SK-N-SH (cell line): Measurements from ENCODE around the gene TMC1. TPM values are rescaled to one million over a fixed set of nuclear protein-coding genes. Genes with fewer than 3 reads are reported as not detected.

Source experiments
- CTCF ChIA-PET: fragments of 300-600, 350-600 bp; formaldehyde crosslinking; extraction: SDS; loops from one replicate; lab custom pipeline; 2021; lab: Yijun Ruan, JAX
- POLR2A ChIA-PET: fragments of 350-600 bp; sonication (Branson Sonifier 250); formaldehyde crosslinking; extraction: SDS; loops from one replicate; lab custom pipeline; 2020; ENCODE audit warnings: antibody characterized with exemption, inconsistent platforms; lab: Yijun Ruan, JAX
- DNase-seq: peaks from one replicate; pipeline ENCODE4 v3.0.0; 2012
- H2AFZ ChIP-seq: fragments of 200-600 bp; sonication (generic); 2 replicates; pipeline ENCODE4 v1.8.1; 2016; ENCODE audit warnings: antibody characterized with exemption, mild to moderate bottlenecking, low read depth
- H3F3A ChIP-seq: fragments of 200-600 bp; sonication (generic); replicated peaks from 2 replicates; pipeline ENCODE3; 2016; ENCODE audit warnings: antibody characterized with exemption, mild to moderate bottlenecking; ENCODE audit not compliant: insufficient read depth
- H3K27ac ChIP-seq, 2 experiments: fragments of 200-500 bp in 1 of 2; fragments of 200-600 bp in 1 of 2; sonication (Bioruptor generic) in 1 of 2; sonication (generic), shearing (Covaris generic) in 1 of 2; 2 replicates each; pipeline versions ENCODE4 v1.5.1 to v1.6.1; 2014 to 2016; ENCODE audit warnings: low read depth in 2 of 2, inconsistent platforms in 1 of 2, low read length in 1 of 2, mild to moderate bottlenecking in 1 of 2, mixed read lengths in 1 of 2
- H3K27me3 ChIP-seq: fragments of 200-600 bp; sonication (generic), shearing (Covaris generic); 2 replicates; pipeline ENCODE4 v1.6.1; 2016; ENCODE audit warnings: mixed run types; ENCODE audit not compliant: insufficient read depth
- H3K36me3 ChIP-seq, 2 experiments: fragments of 200-500 bp in 1 of 2; fragments of 200-600 bp in 1 of 2; sonication (Bioruptor generic) in 1 of 2; sonication (generic) in 1 of 2; replicated peaks in 1 of 2; 2 replicates each; pipeline versions ENCODE3 to v1.5.1; 2014 to 2016; ENCODE audit warnings: low read length in 1 of 2, mild to moderate bottlenecking in 1 of 2; ENCODE audit not compliant: insufficient read depth in 2 of 2, control insufficient read depth in 1 of 2
- H3K4me1 ChIP-seq, 2 experiments: fragments of 200-500 bp in 1 of 2; fragments of 200-600 bp in 1 of 2; sonication (Bioruptor generic) in 1 of 2; sonication (generic), shearing (Covaris generic) in 1 of 2; 2 replicates each; pipeline versions ENCODE4 v1.5.1 to v1.6.1; 2014 to 2016; ENCODE audit warnings: low read depth in 1 of 2, low read length in 1 of 2, mixed run types in 1 of 2; ENCODE audit not compliant: insufficient read depth in 2 of 2, control insufficient read depth in 1 of 2
- H3K4me2 ChIP-seq: fragments of 200-600 bp; sonication (generic), shearing (Covaris generic); 2 replicates; pipeline ENCODE4 v1.6.1; 2017; ENCODE audit warnings: mixed run types
- H3K4me3 ChIP-seq, 2 experiments: fragments of 200-500 bp in 1 of 2; fragments of 200-600 bp in 1 of 2; sonication (Bioruptor generic) in 1 of 2; sonication (generic), shearing (Covaris generic) in 1 of 2; 2 replicates each; pipeline versions ENCODE4 v1.5.1 to v1.8.1; 2014 to 2016; ENCODE audit warnings: low read depth in 2 of 2, inconsistent platforms in 1 of 2, low read length in 1 of 2, mild to moderate bottlenecking in 1 of 2, mixed read lengths in 1 of 2, moderate library complexity in 1 of 2
- H3K79me2 ChIP-seq: fragments of 200-600 bp; sonication (generic); 2 replicates; pipeline ENCODE4 v1.8.1; 2017; ENCODE audit warnings: mild to moderate bottlenecking; ENCODE audit not compliant: insufficient read depth
- H3K9ac ChIP-seq: fragments of 200-600 bp; sonication (generic); 2 replicates; pipeline ENCODE4 v1.6.1; 2017; ENCODE audit warnings: mixed run types
- H3K9me2 ChIP-seq: fragments of 200-600 bp; sonication (generic); 2 replicates; pipeline ENCODE4 v1.6.1; 2017; ENCODE audit warnings: mixed run types
- H3K9me3 ChIP-seq: fragments of 200-600 bp; sonication (generic); 2 replicates; pipeline ENCODE4 v1.6.1; 2017; ENCODE audit warnings: mixed run types, mild to moderate bottlenecking, moderate library complexity
- H4K20me1 ChIP-seq: fragments of 200-600 bp; sonication (generic); 2 replicates; pipeline ENCODE4 v1.6.1; 2017; ENCODE audit warnings: mild to moderate bottlenecking, mixed run types; ENCODE audit not compliant: insufficient read depth
- ELF1 ChIP-seq: IDR thresholded peaks from 2 replicates; pipeline ENCODE4 v1.4.0; 2012
- EP300 ChIP-seq, 2 experiments: IDR thresholded peaks; 2 replicates each; pipeline versions ENCODE4 v1.4.0 to v1.6.1; 2012; ENCODE audit warnings: borderline replicate concordance in 1 of 2, low read depth in 1 of 2, low read length in 1 of 2
- EZH2phosphoT487 ChIP-seq: fragments of 200-600 bp; sonication (generic); IDR thresholded peaks from 2 replicates; pipeline ENCODE4 v1.6.1; 2017; ENCODE audit warnings: low read depth, mixed run types, mild to moderate bottlenecking, antibody characterized with exemption, moderate library complexity, borderline replicate concordance
- GABPA ChIP-seq: IDR thresholded peaks from 2 replicates; pipeline ENCODE4 v1.4.0; 2012; ENCODE audit warnings: low read depth, mild to moderate bottlenecking
- JUND ChIP-seq: IDR thresholded peaks from 2 replicates; pipeline ENCODE4 v1.4.0; 2012
- MEF2A ChIP-seq: IDR thresholded peaks from 2 replicates; pipeline ENCODE4 v1.4.0; 2012; ENCODE audit warnings: low read depth, borderline replicate concordance
- POLR2AphosphoS5 ChIP-seq: IDR thresholded peaks from 2 replicates; pipeline ENCODE4 v1.6.1; 2012; ENCODE audit warnings: low read depth, low read length
- RAD21 ChIP-seq: IDR thresholded peaks from 2 replicates; pipeline ENCODE4 v1.6.1; 2012; ENCODE audit warnings: mild to moderate bottlenecking, low read length
- RCOR1 ChIP-seq: fragments of 150-350 bp; IDR thresholded peaks from 2 replicates; pipeline ENCODE4 v1.6.1; 2017; ENCODE audit warnings: antibody characterized with exemption, low read length
- REST ChIP-seq: IDR thresholded peaks from 2 replicates; pipeline ENCODE4 v1.6.1; 2012; ENCODE audit warnings: mild to moderate bottlenecking, low read depth, low read length, moderate library complexity
- RXRA ChIP-seq: IDR thresholded peaks from 2 replicates; pipeline ENCODE4 v1.4.0; 2012; ENCODE audit warnings: low read depth, mild to moderate bottlenecking, borderline replicate concordance
- TAF1 ChIP-seq: IDR thresholded peaks from 2 replicates; pipeline ENCODE4 v1.6.1; 2012; ENCODE audit warnings: low read depth, mild to moderate bottlenecking, low read length, moderate library complexity, borderline replicate concordance
- USF1 ChIP-seq: IDR thresholded peaks from 2 replicates; pipeline ENCODE4 v1.4.0; 2012; ENCODE audit warnings: low read depth, borderline replicate concordance
- YY1 ChIP-seq: IDR thresholded peaks from 2 replicates; pipeline ENCODE4 v1.4.0; 2012; ENCODE audit warnings: low read depth, mild to moderate bottlenecking
- WGBS: methylation state at CpG from one replicate; pipeline ENCODE4 v1.1.6; 2017; ENCODE audit warnings: low lambda C conversion rate; 5-methylcytosine and 5-hydroxymethylcytosine counted together
- polyA plus RNA-seq, 3 experiments: library from polyadenylated mRNA; depleted of rRNA; stranded (reverse); fragments of >200 nt; gene quantifications; 2 replicates each; pipeline ENCODE4 v1.2.3, GENCODE V29; 2012
- TF ChIP-seq, protein P1 (sequence below): IDR thresholded peaks from 2 replicates; pipeline ENCODE4 v1.4.0; 2012; ENCODE audit warnings: low read depth
- TF ChIP-seq, protein P2 (sequence below): fragments of 150-350 bp; IDR thresholded peaks from 2 replicates; pipeline ENCODE4 v1.6.1; 2016; ENCODE audit warnings: mild to moderate bottlenecking, low read depth, low read length

The TMC1 gene
- polyA plus RNA-seq, 1 of the 3 experiments (the other 2 are of a cell fraction), result not detected

GRCh38 chr9:72791436-72791835 lies 270.0 kb downstream of the TMC1 start:
- Histone ChIP-seq H3K4me1 (no peaks in the 10 kb centered on the region), H2AFZ (no peak overlapping the region), H3K9me3 (no peaks in the 10 kb centered on the region), H4K20me1 (no peaks in the 10 kb centered on the region), H3K36me3 (no peaks in the 10 kb centered on the region), H3K9me2 (no peaks in the 10 kb centered on the region), H3K79me2 (no peaks in the 10 kb centered on the region), H3F3A (no peaks in the 10 kb centered on the region), H3K27ac (no peak overlapping the region), H3K9ac (no peak overlapping the region), H3K27me3 (no peaks in the 10 kb centered on the region), H3K4me3 (no peak overlapping the region), H3K4me2 (no peak overlapping the region)
- ChIA-PET CTCF (no interaction called here), POLR2A (no interaction called here)
- TF ChIP-seq TAF1 (no peak), RAD21 (no peak), JUND (no peak), YY1 (no peak), MEF2A (no peak), ELF1 (no peak), EP300 (IDR thresholded peaks at IDR 0.05; ENCODE audit: borderline replicate concordance in 1 of 2, low read depth in 1 of 2, low read length in 1 of 2) (no peak), REST (no peak), POLR2AphosphoS5 (no peak)
- TF ChIP-seq, protein P1, sequence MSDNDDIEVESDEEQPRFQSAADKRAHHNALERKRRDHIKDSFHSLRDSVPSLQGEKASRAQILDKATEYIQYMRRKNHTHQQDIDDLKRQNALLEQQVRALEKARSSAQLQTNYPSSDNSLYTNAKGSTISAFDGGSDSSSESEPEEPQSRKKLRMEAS, result no peak
- TF ChIP-seq, protein P2, sequence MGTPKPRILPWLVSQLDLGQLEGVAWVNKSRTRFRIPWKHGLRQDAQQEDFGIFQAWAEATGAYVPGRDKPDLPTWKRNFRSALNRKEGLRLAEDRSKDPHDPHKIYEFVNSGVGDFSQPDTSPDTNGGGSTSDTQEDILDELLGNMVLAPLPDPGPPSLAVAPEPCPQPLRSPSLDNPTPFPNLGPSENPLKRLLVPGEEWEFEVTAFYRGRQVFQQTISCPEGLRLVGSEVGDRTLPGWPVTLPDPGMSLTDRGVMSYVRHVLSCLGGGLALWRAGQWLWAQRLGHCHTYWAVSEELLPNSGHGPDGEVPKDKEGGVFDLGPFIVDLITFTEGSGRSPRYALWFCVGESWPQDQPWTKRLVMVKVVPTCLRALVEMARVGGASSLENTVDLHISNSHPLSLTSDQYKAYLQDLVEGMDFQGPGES, result no peak
- 6% methylated on average over 1 of the region's 1 CpG for WGBS
- DNase-seq, result no peak

- no peaks in the 10 kb centered on the region for H3K9me2 ChIP-seq
- POLR2A ChIA-PET, result no interaction called here
- H3K79me2 ChIP-seq, result no peaks in the 10 kb centered on the region
- H3F3A ChIP-seq, result no peaks in the 10 kb centered on the region
- no peak overlapping the region for H3K4me3 ChIP-seq
- H3K36me3 ChIP-seq, result no peaks in the 10 kb centered on the region
- no peak overlapping the region for H2AFZ ChIP-seq
- 0% methylated on average over 1 of the region's 1 CpG for WGBS
- no peak for TF ChIP-seq RXRA
- TF ChIP-seq RCOR1, result no peak
- no peak for TF ChIP-seq GABPA
- no peak for TF ChIP-seq USF1
- no peak for TF ChIP-seq RAD21
- TF ChIP-seq EZH2phosphoT487, result no peak
- no peak for TF ChIP-seq JUND
- TF ChIP-seq, all 33 proteins: peak for 0
- DNase-seq, result no peak
- CTCF ChIA-PET, result interaction anchor here (2.3 kb wide), 1 partner anchor 13 kb away, joined by 7 read pairs; no protein-coding TSS in a partner anchor
- Histone ChIP-seq H3K27me3 (no peaks in the 10 kb centered on the region), H3K4me2 (no peak overlapping the region), H3K9ac (no peak overlapping the region), H4K20me1 (no peaks in the 10 kb centered on the region), H3K27ac (no peak overlapping the region), H3K4me1 (no peaks in the 10 kb centered on the region), H3K9me3 (no peaks in the 10 kb centered on the region)
These were observed 273.5 kb downstream of the TMC1 start for GRCh38 chr9:72794946-72795345.
